Uterus (tissue), 2 donors: Measurements from ENCODE around the gene WDR77.

Experiments used
- CTCF ChIP-seq, 4 experiments: fragments of 200-600 bp in 2 of 4; fragments of 450-650 bp in 2 of 4; sonication (generic) in 2 of 4; IDR thresholded peaks; one replicate each; pipeline ENCODE4 v1.5.1; 2016 to 2019; ENCODE audit warnings: antibody characterized with exemption in 4 of 4, mild to moderate bottlenecking in 2 of 4, moderate library complexity in 1 of 4
- POLR2A ChIP-seq, 2 donors: fragments of 450-650 bp; IDR thresholded peaks; one replicate each; pipeline ENCODE4 v1.6.1; 2016; ENCODE audit warnings: antibody characterized with exemption in 2 of 2, mild to moderate bottlenecking in 1 of 2, moderate library complexity in 1 of 2

DNA sequence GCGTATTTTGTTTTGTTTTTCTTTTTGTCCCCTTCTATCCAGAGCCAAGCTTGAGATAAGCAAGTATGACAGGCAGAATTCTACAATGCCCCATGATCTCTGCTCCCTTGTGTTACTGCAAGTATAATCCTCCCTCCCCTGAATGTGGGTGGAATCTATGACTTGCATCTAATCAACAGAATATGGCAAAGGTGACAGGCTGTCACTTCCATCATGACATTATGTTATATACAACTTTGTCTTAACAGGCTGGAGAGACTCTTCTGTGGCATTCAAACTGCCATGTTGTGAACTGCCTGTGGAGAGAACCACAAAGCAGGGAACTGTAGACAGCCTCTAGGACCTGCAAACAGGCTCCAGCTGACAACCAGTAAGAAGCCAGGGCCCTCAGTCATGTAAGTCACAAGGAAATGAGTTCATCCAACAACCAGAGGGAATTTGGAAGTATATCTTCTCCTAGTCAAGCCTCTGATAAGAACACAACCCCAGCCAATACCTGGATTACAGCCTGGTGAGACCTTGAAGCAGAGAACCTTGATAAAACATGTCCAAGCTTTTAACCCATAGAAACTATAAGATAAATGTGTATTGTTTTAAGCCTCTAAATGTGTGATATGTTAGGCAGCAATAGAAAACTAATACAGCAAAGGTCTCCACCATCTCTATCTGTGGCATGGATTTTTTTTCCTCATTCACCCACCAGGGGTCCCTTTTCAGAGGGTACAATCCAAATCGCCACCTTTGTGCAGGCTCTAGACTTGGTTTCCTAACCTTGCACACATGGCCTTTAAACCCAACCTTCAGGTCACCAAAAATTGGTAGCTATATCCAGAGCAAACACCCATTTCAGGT lies 19.0 kb upstream of the WDR77 start:
- no peak for TF ChIP-seq POLR2A (IDR thresholded peaks at IDR 0.05)
- no peak for TF ChIP-seq CTCF (IDR thresholded peaks at IDR 0.05)
